NCI-H345 treated with DMSO at 0.1 percent for 48 hours (cell line): ENCODE measurements around the gene EXOC7.
"Not testable (repeated sequence)": the region's sequence is repeated elsewhere in the genome, so short reads cannot be mapped to it uniquely, and the experiment has no call there.

Experiments
- DNase-seq: peaks from one replicate; lab custom pipeline; 2025; ENCODE audit not compliant: unreplicated experiment; lab: John Stamatoyannopoulos, UW

The EXOC7 gene

GRCh38 chr17:76088868-76089576 lies 14.6 kb downstream of the EXOC7 start:
- DNase-seq, result no peak

GRCh38 chr17:76088041-76088867 lies 15.3 kb downstream of the EXOC7 start:
- DNase-seq, result no peak

- no peak for DNase-seq
Measured at GRCh38 chr17:76087531-76087930, 16.1 kb downstream of the EXOC7 start.

GRCh38 chr17:76086384-76086783 lies 17.2 kb downstream of the EXOC7 start:
- no peak for DNase-seq

GRCh38 chr17:76085731-76086366 lies 17.7 kb downstream of the EXOC7 start:
- DNase-seq, result no peak

GRCh38 chr17:76085066-76085730 lies 18.4 kb downstream of the EXOC7 start:
- no peak for DNase-seq

GRCh38 chr17:76083536-76084182 lies 19.9 kb downstream of the EXOC7 start:
- DNase-seq, result no peak

GRCh38 chr17:76082326-76083251 lies 21.0 kb downstream of the EXOC7 start:
- DNase-seq, result no peak

GRCh38 chr17:76081295-76082210 lies 22.0 kb downstream of the EXOC7 start:
- no peak for DNase-seq

GRCh38 chr17:76080768-76081287 lies 22.8 kb downstream of the EXOC7 start:
- DNase-seq, result no peak

- no peak for DNase-seq
Measured at GRCh38 chr17:76079956-76080767, 23.4 kb downstream of the EXOC7 start.

GRCh38 chr17:76079535-76079955 lies 24.0 kb downstream of the EXOC7 start:
- DNase-seq, result no peak

GRCh38 chr17:76078860-76079534 lies 24.6 kb downstream of the EXOC7 start, which contains the start of gene ZACN:
ZACN (plus strand) TSS chr17:76079182; CDS start chr17:76079265, 83 bp downstream.
- DNase-seq, result peak; percentile 98

- not testable (repeated sequence) for DNase-seq
Measured at GRCh38 chr17:76078370-76078769, 25.2 kb downstream of the EXOC7 start.

- DNase-seq, result peak; percentile 64
Measured at GRCh38 chr17:76077584-76078110, 25.9 kb downstream of the EXOC7 start.

GRCh38 chr17:76076765-76077583 lies 26.6 kb downstream of the EXOC7 start:
- DNase-seq, result no peak
